ENCODE measurements around the gene GAPVD1.

DNA sequence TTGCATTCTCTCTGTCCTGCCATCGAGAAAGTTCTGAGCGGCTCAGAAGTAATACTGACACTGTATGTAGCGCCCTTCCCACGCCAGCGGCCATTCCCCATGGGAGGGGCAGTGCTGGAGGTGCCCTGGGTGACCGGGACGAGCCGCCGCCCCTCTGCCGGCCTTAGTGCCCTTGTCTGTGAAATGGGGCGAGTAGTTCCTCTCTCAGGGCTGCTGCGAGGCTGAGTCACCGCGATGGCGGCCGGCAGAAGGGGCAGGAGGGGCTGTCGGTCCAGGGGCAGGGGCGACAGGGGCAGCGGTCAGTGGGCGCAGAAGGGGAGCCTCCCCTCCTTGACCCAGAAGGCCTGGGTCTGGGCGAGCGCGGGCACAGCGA, 148.9 kb downstream of the GAPVD1 start:
- TF ChIP-seq CTCF (IDR thresholded peaks at IDR 0.05) (no peak), POLR2A (IDR thresholded peaks at IDR 0.05) (no peak)

All from breast epithelium (tissue), 3 donors.